ENCODE measurements around the gene PRSS37.

Gene PRSS37

DNA sequence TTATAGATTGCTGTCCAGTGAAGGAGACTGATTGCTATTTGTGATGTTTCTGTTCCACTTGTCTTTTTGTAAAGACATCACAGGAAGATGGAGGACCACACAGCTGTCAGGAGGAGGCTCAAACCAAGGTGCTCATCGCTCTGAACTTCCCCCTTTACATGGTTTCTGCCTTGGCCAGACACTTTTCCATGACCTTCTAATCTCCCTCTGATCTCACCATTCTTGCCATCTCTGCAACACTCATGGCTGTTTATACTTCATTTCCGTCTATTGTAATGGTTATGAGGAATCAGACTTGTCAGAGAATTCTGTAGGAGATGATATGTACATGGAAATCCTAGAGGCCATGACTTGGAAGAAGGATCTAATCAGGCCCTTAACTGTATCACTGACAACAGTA lies 53.0 kb downstream of the PRSS37 start:
- DNase-seq (ENCODE audit: low read depth in 3 of 3) = no peak
